ENCODE results near the gene CEP135. TPM values are rescaled to one million over a fixed set of nuclear protein-coding genes. Genes with fewer than 3 reads are reported as not detected.

Gene CEP135
- total RNA-seq, 1 experiment from 2014 or later, result 13.9 TPM

DNA sequence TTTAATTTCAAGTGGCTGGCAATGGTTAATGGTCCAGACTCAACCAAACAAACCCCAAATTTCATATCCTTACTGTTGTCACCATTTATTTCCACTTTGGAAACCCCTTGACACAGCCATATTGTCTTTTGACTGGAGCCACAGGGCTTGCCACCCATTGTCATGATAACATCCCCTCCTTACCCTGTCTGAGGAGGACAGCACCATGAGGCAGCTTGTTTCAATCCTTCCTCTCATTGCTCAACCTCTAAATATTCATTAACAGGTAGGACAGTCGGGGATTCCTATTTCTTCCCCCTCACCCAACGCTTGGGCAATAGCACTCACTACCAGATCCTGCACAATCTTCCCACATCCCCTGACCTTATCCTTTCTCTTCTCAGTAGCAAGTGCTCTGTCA, 92.1 kb downstream of the CEP135 start:
- H4K20me1 ChIP-seq (ENCODE audit: control insufficient read depth, insufficient read depth, insufficient read length), result no peaks in the 10 kb centered on the region
- H3K27ac ChIP-seq (ENCODE audit: insufficient read length, low read depth, low read length), result no peak overlapping the region
- no peak overlapping the region for H4K8ac ChIP-seq (replicated peaks; ENCODE audit: insufficient read length, low read depth, low read length)
- no peaks in the 10 kb centered on the region for H3K79me2 ChIP-seq (ENCODE audit: insufficient read depth, low read length)
- no peak overlapping the region for H3K4me2 ChIP-seq (ENCODE audit: insufficient read depth, insufficient read length, low read length)
- no peak overlapping the region for H4K91ac ChIP-seq (ENCODE audit: insufficient read length, low read depth, low read length)
- no peak overlapping the region for H3K56ac ChIP-seq (ENCODE audit: insufficient read length, low read depth, low read length)
- no peak overlapping the region for H2AFZ ChIP-seq (ENCODE audit: low read length)
- Mint-ChIP-seq H3K36me3 (ENCODE audit: insufficient read depth in 1 of 3, low read depth in 3 of 3) (no peaks in the 10 kb centered on the region), H3K27me3 (ENCODE audit: low read depth) (no peaks in the 10 kb centered on the region; the same call in none of the 2 replicates), H3K27ac (no peak overlapping the region; a peak in 1 of 7 replicates), H3K9me3 (no peaks in the 10 kb centered on the region; a peak in 1 of 5 replicates), H3K4me1 (peaks cover 13% of the 10 kb centered on the region in 2 experiments), H3K4me3 (no peak overlapping the region)
- H3K4ac ChIP-seq (ENCODE audit: low read depth, low read length), result no peak overlapping the region
- no peak overlapping the region for H2BK12ac ChIP-seq (ENCODE audit: insufficient read length, low read depth, low read length)
- H3T11ph ChIP-seq (ENCODE audit: low read length), result no peak overlapping the region
- no peak overlapping the region for H4K5ac ChIP-seq (ENCODE audit: insufficient read length, low read depth, low read length)
- H3K23ac ChIP-seq (ENCODE audit: insufficient read length, low read depth, low read length), result no peak overlapping the region
- H3K14ac ChIP-seq (ENCODE audit: insufficient read depth, low read length), result no peak overlapping the region
- no peak for DNase-seq
- no peaks in the 10 kb centered on the region for H3K9me3 ChIP-seq (ENCODE audit: control insufficient read depth, low read depth, low read length)
- no peak overlapping the region for H2BK20ac ChIP-seq (ENCODE audit: low read depth, low read length, poor library complexity, severe bottlenecking)
- no peak overlapping the region for H3K18ac ChIP-seq (ENCODE audit: insufficient read length, low read depth, low read length)
- no peaks in the 10 kb centered on the region for H3K79me1 ChIP-seq (ENCODE audit: insufficient read depth, low read depth, low read length, poor library complexity, severe bottlenecking)
- H2AK5ac ChIP-seq (ENCODE audit: insufficient read length, low read length), result no peak overlapping the region
- no peak overlapping the region for H2BK120ac ChIP-seq (ENCODE audit: low read depth, low read length, poor library complexity, severe bottlenecking)
- H3K23me2 ChIP-seq (ENCODE audit: insufficient read length, low read depth, low read length, poor library complexity, severe bottlenecking), result no peaks in the 10 kb centered on the region
- no peak overlapping the region for H2BK15ac ChIP-seq (ENCODE audit: low read depth, low read length)
- H3K9ac ChIP-seq (ENCODE audit: extremely low read depth, insufficient read length, low read length), result no peak overlapping the region
- TF ChIP-seq, protein P1, sequence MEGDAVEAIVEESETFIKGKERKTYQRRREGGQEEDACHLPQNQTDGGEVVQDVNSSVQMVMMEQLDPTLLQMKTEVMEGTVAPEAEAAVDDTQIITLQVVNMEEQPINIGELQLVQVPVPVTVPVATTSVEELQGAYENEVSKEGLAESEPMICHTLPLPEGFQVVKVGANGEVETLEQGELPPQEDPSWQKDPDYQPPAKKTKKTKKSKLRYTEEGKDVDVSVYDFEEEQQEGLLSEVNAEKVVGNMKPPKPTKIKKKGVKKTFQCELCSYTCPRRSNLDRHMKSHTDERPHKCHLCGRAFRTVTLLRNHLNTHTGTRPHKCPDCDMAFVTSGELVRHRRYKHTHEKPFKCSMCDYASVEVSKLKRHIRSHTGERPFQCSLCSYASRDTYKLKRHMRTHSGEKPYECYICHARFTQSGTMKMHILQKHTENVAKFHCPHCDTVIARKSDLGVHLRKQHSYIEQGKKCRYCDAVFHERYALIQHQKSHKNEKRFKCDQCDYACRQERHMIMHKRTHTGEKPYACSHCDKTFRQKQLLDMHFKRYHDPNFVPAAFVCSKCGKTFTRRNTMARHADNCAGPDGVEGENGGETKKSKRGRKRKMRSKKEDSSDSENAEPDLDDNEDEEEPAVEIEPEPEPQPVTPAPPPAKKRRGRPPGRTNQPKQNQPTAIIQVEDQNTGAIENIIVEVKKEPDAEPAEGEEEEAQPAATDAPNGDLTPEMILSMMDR (conservative IDR thresholded peaks at IDR 0.05), result no peak
- H3K27me3 ChIP-seq (ENCODE audit: insufficient read depth, low read length), result no peaks in the 10 kb centered on the region
- peaks cover 7% of the 10 kb centered on the region; the same call in 1 of the 2 replicates for H3K4me1 ChIP-seq (ENCODE audit: insufficient read depth, low read length)
- H2BK5ac ChIP-seq (ENCODE audit: insufficient read length, low read length), result no peak overlapping the region
- WGBS (ENCODE audit: extremely low coverage, insufficient read length, low lambda C conversion rate), result no CpG with 5 or more reads among the region's 2 CpGs

Data from H9 (cell line).